Measurements from ENCODE around the gene EDEM2. TPM values are rescaled to one million over a fixed set of nuclear protein-coding genes. Genes with fewer than 3 reads are reported as not detected.

Gene EDEM2
- total RNA-seq (2012; rRNA removed) (22.5 and 27.4 TPM in 2 replicates), polyA plus RNA-seq (2012; rRNA removed) (17.1 and 19.0 TPM in 2 replicates), Bru-seq, nascent RNA (percentile 66 among the genes with signal in this experiment), BruChase-seq, experiment 1, labeled RNA remaining after a 6-hour chase (percentile 83 among the genes with signal in this experiment), BruChase-seq, experiment 2, labeled RNA remaining after a 2-hour chase (percentile 71 among the genes with signal in this experiment)
- polyA plus RNA-seq (2012; cell fraction: cytosol; rRNA removed) = 15.3 and 24.8 TPM in 2 replicates
- polyA plus RNA-seq (2012; cell fraction: nucleus; rRNA removed; ENCODE audit: low replicate concordance) = 12.0 and 14.1 TPM in 2 replicates
- long read RNA-seq, transcript EDEM2-202 (11 exons, 1,919 nt) = major isoform, 58 of 89 reads
- long read RNA-seq, partial matches to known transcripts = 9 of 89 reads
- long read RNA-seq, other reads (novel, unspliced or antisense) = 22 of 89 reads

- ATAC-seq (ENCODE audit: low read depth) (peak; percentile 92), DNase-seq (peak; percentile 96)
- Histone ChIP-seq H2AFZ (replicated peaks; ENCODE audit: low read length, poor library complexity) (peak within 1 kb of the TSS; percentile 97), H3K9me1 (ENCODE audit: insufficient read depth, low read length) (no peaks in the 10 kb centered on the region), H3K9ac (ENCODE audit: low read depth, low read length) (peak within 1 kb of the TSS; percentile 73), H3K23ac (ENCODE audit: low read depth, low read length) (peak within 1 kb of the TSS; percentile 66), H2AK9ac (replicated peaks; ENCODE audit: low read depth, low read length, poor library complexity) (peak within 1 kb of the TSS; percentile 87), H4K5ac (ENCODE audit: low read depth, low read length) (peak within 1 kb of the TSS; percentile 45), H3K79me1 (ENCODE audit: low read depth in 1 of 2, low read length in 2 of 2) (peaks cover 4 to 10% of the 10 kb centered on the region in 2 experiments), H3K4me3 (ENCODE audit: insufficient read depth, low read depth, low read length) (peak within 1 kb of the TSS; percentile 82), H3K4me1 (ENCODE audit: control insufficient read depth, insufficient read depth, low read length) (peaks cover 5% of the 10 kb centered on the region; the same call in 1 of the 2 replicates), H4K8ac (ENCODE audit: low read depth in 2 of 2, low read length in 2 of 2) (peak within 1 kb of the TSS; percentile 69 to 93), H4K91ac (ENCODE audit: insufficient read depth, low read depth, low read length) (peak within 1 kb of the TSS; percentile 72), H3K9me3 (ENCODE audit: control insufficient read depth, insufficient read depth, low read length) (no peaks in the 10 kb centered on the region), H3K4me2 (ENCODE audit: low read depth, low read length) (peak within 1 kb of the TSS; percentile 96), H2BK5ac (ENCODE audit: low read depth, low read length, poor library complexity, severe bottlenecking) (peak within 1 kb of the TSS; percentile 72), H4K20me1 (ENCODE audit: insufficient read depth, low read length) (no peaks in the 10 kb centered on the region), H3K4ac (ENCODE audit: low read depth, low read length) (peak within 1 kb of the TSS; percentile 89), H3K36me3 (ENCODE audit: control insufficient read depth, insufficient read depth, low read length) (peaks cover 6% of the 10 kb centered on the region; the same call in 1 of the 2 replicates), H2BK20ac (ENCODE audit: low read depth, low read length) (0 out of 2 replicates have a peak within 1 kb of the TSS, but pooled peaks have one; percentile 6), H3K27ac (ENCODE audit: insufficient read depth, low read length) (peak within 1 kb of the TSS; percentile 66), H3K56ac (ENCODE audit: extremely low read depth, insufficient read depth, low read length) (peak within 1 kb of the TSS; percentile 57), H3K27me3 (ENCODE audit: control insufficient read depth, insufficient read depth, low read length) (no peaks in the 10 kb centered on the region), H3K14ac (replicated peaks; ENCODE audit: low read depth, low read length) (peak within 1 kb of the TSS; percentile 86), H3K18ac (ENCODE audit: low read depth, low read length) (peak within 1 kb of the TSS; percentile 55), H2BK15ac (ENCODE audit: low read depth, low read length) (0 out of 3 replicates have a peak within 1 kb of the TSS, but pooled peaks have one; percentile 34), H2BK120ac (ENCODE audit: low read depth, low read length) (peak within 1 kb of the TSS; percentile 61), H2AK5ac (ENCODE audit: low read depth, low read length) (peak within 1 kb of the TSS; percentile 93)
- WGBS, 2 experiments (ENCODE audit: extremely low coverage in 2 of 2, insufficient read length in 1 of 2) = 1% methylated on average over 24 of the region's 42 CpGs; no CpG with 5 or more reads in 1 of the 2 experiments
- POLR2A ChIA-PET (ENCODE audit: unreplicated experiment) = interaction anchor here (0.6 kb wide), 1 partner anchor 15 kb away, joined by 3 read pairs; no protein-coding TSS in a partner anchor
- in situ Hi-C loops (cut with MboI; ENCODE audit: low sequenced_read_pairs) (loop anchor here (5.0 to 25.0 kb wide), 3 partner anchors 58 to 290 kb away; partner anchors contain the start of gene GDF5), intact Hi-C loops (cut with micrococcal nuclease) (loop anchor here (2.0 kb wide), 1 partner anchor 26 kb away; the partner anchor contains the start of gene PROCR), dilution Hi-C loops (cut with HindIII; ENCODE audit: low sequenced_read_pairs, unreplicated experiment) (no loop called here)
- BruUV-seq (replicated peaks) = TSS peak; percentile 28
- CTCF ChIA-PET = interaction anchor here (0.6 to 3.5 kb wide), 4 partner anchors 51 to 70 kb away, joined by 3 to 26 read pairs (median 6); no protein-coding TSS in a partner anchor
- TF ChIP-seq NFE2L2 (IDR thresholded peaks at IDR 0.05; ENCODE audit: low read depth, low read length) (no peak), MAZ (IDR thresholded peaks at IDR 0.05; ENCODE audit: borderline replicate concordance, low read depth, low read length) (no peak), FOS (IDR thresholded peaks at IDR 0.05; ENCODE audit: low read depth, low read length) (no peak), RCOR1 (IDR thresholded peaks at IDR 0.05; ENCODE audit: insufficient replicate concordance, low read length) (peak; percentile 61), CEBPB (IDR thresholded peaks at IDR 0.05; ENCODE audit: low read depth, low read length) (no peak), SMC3 (IDR thresholded peaks at IDR 0.05; ENCODE audit: low read depth, low read length) (no peak), MXI1 (IDR thresholded peaks at IDR 0.05; ENCODE audit: borderline replicate concordance, low read depth, low read length) (peak; percentile 68; the same call in 1 of the 2 replicates), RAD21 (IDR thresholded peaks at IDR 0.05; ENCODE audit: low read length) (peak; percentile 10; the same call in 1 of the 2 replicates), RFX5 (IDR thresholded peaks at IDR 0.05; ENCODE audit: low read depth, low read length) (no peak), CTCF (conservative IDR thresholded peaks at IDR 0.05; ENCODE audit: low read depth, low read length) (no peak), USF2 (IDR thresholded peaks at IDR 0.05; ENCODE audit: low read depth, low read length) (no peak), POLR2A (IDR thresholded peaks at IDR 0.05; ENCODE audit: low read depth, low read length) (no peak), CHD1 (IDR thresholded peaks at IDR 0.05; ENCODE audit: low read depth, low read length) (no peak), MAFK (IDR thresholded peaks at IDR 0.05; ENCODE audit: low read depth, low read length) (peak; percentile 53)
These were observed at the start of gene EDEM2 for GRCh38 chr20:35146920-35147574. Gene EDEM2 (minus strand): TSS chr20:35147336. CDS start chr20:35147258, 78 bp downstream.

Data from IMR-90 (cell line).